HG03175 (cell line): ENCODE data around the gene EEFSEC.

Experiments used
- ATAC-seq: cut with Tn5 transposase; IDR thresholded peaks from one replicate; pipeline ENCODE4 v1.9.1; 2021; ENCODE audit warnings: mild to moderate bottlenecking, moderate library complexity; ENCODE audit not compliant: unreplicated experiment

EEFSEC gene

GRCh38 chr3:128455786-128456748 is 302.8 kb downstream of the EEFSEC start:
- no peak for ATAC-seq

- no peak for ATAC-seq
Observed at GRCh38 chr3:128456776-128457715, 303.8 kb downstream of the EEFSEC start.

- no peak for ATAC-seq
Observed at GRCh38 chr3:128457937-128458336, 304.7 kb downstream of the EEFSEC start.
